Stimulated activated memory B cell treated with anti-CD40 and anti-IgM and Interleukin-4, amounts not matched to agents 10 μg/mL and 1 μg/mL and 100 μg/mL, for 72 hours (primary cell): Measurements from ENCODE around the gene U2AF2.

Experiments
- ATAC-seq: fragments of 150-1000 bp; cut with Tn5 transposase; 2 replicates; pipeline ENCODE4 v1.10.0; 2021
- H3K27ac Mint-ChIP-seq: one replicate; pipeline ENCODE4 v1.8.0; 2022; ENCODE audit warnings: mild to moderate bottlenecking, mixed read lengths
- H3K27me3 Mint-ChIP-seq: one replicate; pipeline ENCODE4 v1.8.0; 2022; ENCODE audit warnings: mixed read lengths
- H3K36me3 Mint-ChIP-seq: one replicate; pipeline ENCODE4 v1.8.0; 2022; ENCODE audit warnings: mixed read lengths
- H3K4me1 Mint-ChIP-seq: one replicate; pipeline ENCODE4 v1.8.0; 2022; ENCODE audit warnings: mixed read lengths
- H3K4me3 Mint-ChIP-seq: one replicate; pipeline ENCODE4 v1.8.0; 2022; ENCODE audit warnings: mild to moderate bottlenecking, moderate library complexity, mixed read lengths
- H3K9me3 Mint-ChIP-seq: one replicate; pipeline ENCODE4 v1.8.0; 2022; ENCODE audit warnings: mixed read lengths

The U2AF2 gene

DNA sequence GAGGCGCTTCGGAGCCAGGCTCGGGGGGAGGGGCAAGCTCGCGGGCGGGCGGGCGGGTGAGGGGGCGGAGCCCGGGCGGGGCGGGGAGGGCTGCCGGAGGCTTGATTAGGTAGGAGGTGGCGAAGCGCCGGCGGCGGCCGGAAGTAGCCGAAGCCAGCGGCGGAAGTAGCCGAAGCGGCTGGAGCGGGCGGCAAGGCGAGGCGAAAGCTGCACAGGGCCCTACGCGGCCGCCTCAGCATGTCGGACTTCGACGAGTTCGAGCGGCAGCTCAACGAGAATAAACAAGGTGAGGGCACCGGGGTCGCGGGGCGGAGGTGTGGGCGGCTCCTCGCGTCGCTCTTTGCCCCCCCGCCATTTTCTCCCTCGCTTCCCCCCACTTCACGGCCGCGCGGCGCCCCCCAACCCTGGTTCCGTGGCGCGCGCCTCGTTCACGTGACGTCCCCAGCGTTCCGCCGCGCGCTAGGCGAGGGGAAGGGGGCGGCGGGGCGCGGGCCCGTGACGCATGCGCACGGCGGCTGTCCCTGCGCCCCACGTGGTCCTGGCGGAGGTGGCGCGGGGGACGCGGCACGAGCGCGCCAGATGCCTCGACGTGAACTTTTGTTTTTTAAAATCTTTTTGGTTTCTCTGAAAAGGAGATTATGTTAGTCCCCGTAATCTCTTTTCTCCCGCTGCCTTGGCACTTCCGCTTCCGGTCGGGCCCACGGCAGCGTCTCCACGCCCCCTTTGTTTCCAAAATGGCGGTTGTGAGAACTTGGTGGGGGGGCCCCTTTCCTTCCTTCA is at the start of gene U2AF2:
TSS of gene U2AF2 (plus strand) at position 168 of the 780 bp plus-strand sequence. CDS start at position 238, 70 bp downstream.
- H3K27me3 Mint-ChIP-seq, result no peaks in the 10 kb centered on the region
- H3K4me3 Mint-ChIP-seq, result peak within 1 kb of the TSS; percentile 85
- H3K36me3 Mint-ChIP-seq, result peaks cover 41% of the 10 kb centered on the region
- H3K27ac Mint-ChIP-seq, result peak within 1 kb of the TSS; percentile 97
- ATAC-seq, result peak; percentile 66
- H3K9me3 Mint-ChIP-seq, result no peaks in the 10 kb centered on the region
- peaks cover 58% of the 10 kb centered on the region for H3K4me1 Mint-ChIP-seq

DNA sequence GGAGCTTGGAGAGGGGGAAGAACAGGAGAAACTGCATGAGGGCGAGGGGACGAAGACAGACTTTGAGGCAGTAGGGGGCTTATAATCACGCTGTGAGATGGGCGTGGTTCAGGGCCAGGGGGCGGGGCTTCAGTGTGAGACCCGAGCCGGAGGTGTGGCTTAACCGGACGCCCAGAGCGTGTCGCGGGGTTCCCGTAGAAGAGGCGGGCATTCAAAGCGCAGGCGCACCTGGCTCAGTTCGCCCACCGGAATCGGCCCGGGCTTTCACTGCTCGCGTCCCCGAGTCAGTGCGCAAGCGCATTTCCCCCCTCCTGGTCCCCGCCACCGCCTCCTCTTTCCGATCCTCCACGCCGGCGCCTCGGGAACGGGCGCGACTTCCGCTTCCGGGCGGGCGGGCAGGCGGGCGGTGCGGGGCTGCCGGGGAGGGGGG is 49.6 kb upstream of the U2AF2 start:
- Mint-ChIP-seq H3K27ac (peak overlapping the region; percentile 87), H3K4me1 (peaks cover 58% of the 10 kb centered on the region), H3K36me3 (peaks cover 31% of the 10 kb centered on the region), H3K4me3 (peak overlapping the region; percentile 96), H3K27me3 (no peaks in the 10 kb centered on the region), H3K9me3 (no peaks in the 10 kb centered on the region)
- peak; percentile 90 for ATAC-seq

DNA sequence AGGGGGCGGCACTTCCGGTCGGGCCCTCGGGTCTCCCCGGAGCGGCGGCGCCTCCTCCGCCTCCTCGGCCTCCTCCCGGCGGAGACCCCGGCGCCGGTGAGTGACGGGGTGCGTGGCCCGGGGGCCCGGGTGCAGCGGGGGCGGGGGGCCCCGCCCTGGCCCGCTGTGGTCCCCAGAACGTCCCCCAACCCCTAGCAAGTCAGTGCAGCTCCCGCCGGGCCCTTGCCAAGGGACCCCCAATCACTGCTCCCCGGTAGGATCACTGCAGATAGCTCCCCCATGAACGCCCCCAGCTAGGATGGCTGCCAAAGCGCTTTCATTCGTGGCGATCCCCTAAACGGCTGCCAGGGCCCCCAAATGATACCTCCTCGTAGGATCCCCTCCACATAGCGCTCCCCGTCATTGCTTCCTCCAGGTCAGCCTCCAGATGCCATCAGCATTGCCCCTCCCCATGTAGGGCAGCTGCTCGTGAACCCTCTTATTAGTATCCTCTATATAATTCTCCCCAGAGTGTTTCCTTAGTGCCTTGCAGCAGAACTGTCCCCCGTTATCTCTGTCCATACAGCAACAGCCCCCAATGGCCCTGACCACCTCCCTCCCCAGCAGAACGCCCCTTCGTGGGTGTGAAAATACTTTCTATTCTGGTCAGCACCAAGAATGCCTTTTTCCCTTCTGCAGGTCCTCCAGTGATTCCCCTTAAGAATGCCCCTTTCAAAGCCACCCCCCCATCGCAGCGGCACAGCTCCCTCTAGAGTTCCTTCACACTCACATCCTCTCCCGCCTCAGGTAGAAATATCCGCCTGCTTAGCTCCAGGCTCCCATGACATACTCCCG is 49.0 kb upstream of the U2AF2 start, which contains the start of gene ZNF865:
TSS of gene ZNF865 (plus strand) at position 11 of the 834 bp plus-strand sequence. CDS start 7,972 bp downstream, outside the sequence.
- peak within 1 kb of the TSS; percentile 87 for H3K27ac Mint-ChIP-seq
- H3K4me3 Mint-ChIP-seq, result peak within 1 kb of the TSS; percentile 96
- H3K9me3 Mint-ChIP-seq, result no peaks in the 10 kb centered on the region
- peak; percentile 34 for ATAC-seq
- peaks cover 37% of the 10 kb centered on the region for H3K36me3 Mint-ChIP-seq
- peaks cover 62% of the 10 kb centered on the region for H3K4me1 Mint-ChIP-seq
- H3K27me3 Mint-ChIP-seq, result no peaks in the 10 kb centered on the region

DNA sequence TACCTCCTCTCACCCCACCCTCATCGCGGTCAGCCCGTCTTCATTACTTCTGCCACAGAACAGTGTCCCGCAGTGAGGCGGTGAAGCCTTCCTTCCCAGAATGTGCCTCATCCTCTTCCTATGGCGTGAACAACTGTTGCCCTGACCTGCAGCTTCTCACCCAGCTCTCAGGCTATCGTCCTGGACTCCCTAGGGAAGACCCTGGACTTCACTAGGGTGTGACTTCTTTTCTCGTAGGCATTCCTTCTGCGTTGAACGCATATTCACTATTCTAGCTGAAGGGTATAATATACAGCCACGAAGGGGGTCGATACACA is 48.4 kb upstream of the U2AF2 start:
- H3K27me3 Mint-ChIP-seq, result no peaks in the 10 kb centered on the region
- peak overlapping the region; percentile 96 for H3K4me3 Mint-ChIP-seq
- H3K9me3 Mint-ChIP-seq, result no peaks in the 10 kb centered on the region
- peak overlapping the region; percentile 87 for H3K27ac Mint-ChIP-seq
- peaks cover 38% of the 10 kb centered on the region for H3K36me3 Mint-ChIP-seq
- H3K4me1 Mint-ChIP-seq, result peaks cover 63% of the 10 kb centered on the region
- no peak for ATAC-seq

DNA sequence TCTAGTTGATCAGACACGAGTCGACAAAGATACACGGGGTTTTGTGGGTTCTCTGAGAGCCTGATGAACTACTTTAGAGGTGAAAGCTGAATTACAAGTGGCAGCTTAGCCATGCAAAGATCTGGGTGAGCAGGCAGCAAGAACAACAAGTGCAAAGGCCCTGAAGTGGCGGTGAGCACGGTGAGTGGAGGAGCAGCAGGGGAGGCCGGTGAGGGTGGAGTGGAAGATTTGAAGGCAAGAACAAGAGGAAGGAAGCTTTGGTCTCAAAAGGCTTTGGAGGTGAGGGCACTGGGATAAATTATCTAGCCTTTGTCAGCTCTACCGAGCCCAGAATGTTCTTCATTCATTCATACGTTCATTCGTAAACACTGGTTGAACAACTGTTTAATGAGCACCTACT is 48.0 kb upstream of the U2AF2 start:
- H3K4me1 Mint-ChIP-seq, result peaks cover 66% of the 10 kb centered on the region
- peak overlapping the region; percentile 87 for H3K27ac Mint-ChIP-seq
- peak overlapping the region; percentile 96 for H3K4me3 Mint-ChIP-seq
- H3K27me3 Mint-ChIP-seq, result no peaks in the 10 kb centered on the region
- ATAC-seq, result no peak
- no peaks in the 10 kb centered on the region for H3K9me3 Mint-ChIP-seq
- H3K36me3 Mint-ChIP-seq, result peaks cover 38% of the 10 kb centered on the region

DNA sequence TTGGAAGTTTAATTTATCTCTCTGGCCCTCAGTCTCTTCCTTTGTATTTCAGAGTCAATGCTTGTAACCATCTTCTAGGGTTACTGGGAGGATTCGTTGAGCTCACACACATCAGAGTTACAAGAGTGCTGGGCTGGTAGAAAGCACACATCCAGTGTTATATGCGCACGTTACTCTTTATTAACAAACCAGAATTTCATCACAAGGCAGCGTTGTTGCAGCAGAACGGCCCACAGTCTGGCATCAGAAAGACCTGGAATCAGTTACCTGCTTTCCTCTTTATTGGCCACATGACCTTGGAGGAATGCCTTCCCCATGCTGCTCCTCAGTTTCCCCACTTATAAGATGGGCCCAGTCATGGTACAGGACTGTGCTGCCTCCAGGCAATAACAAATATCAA is 45.5 kb upstream of the U2AF2 start:
- Mint-ChIP-seq H3K27me3 (no peaks in the 10 kb centered on the region), H3K9me3 (no peaks in the 10 kb centered on the region), H3K27ac (no peak overlapping the region), H3K4me1 (peaks cover 72% of the 10 kb centered on the region), H3K4me3 (no peak overlapping the region), H3K36me3 (peaks cover 50% of the 10 kb centered on the region)
- ATAC-seq, result no peak

DNA sequence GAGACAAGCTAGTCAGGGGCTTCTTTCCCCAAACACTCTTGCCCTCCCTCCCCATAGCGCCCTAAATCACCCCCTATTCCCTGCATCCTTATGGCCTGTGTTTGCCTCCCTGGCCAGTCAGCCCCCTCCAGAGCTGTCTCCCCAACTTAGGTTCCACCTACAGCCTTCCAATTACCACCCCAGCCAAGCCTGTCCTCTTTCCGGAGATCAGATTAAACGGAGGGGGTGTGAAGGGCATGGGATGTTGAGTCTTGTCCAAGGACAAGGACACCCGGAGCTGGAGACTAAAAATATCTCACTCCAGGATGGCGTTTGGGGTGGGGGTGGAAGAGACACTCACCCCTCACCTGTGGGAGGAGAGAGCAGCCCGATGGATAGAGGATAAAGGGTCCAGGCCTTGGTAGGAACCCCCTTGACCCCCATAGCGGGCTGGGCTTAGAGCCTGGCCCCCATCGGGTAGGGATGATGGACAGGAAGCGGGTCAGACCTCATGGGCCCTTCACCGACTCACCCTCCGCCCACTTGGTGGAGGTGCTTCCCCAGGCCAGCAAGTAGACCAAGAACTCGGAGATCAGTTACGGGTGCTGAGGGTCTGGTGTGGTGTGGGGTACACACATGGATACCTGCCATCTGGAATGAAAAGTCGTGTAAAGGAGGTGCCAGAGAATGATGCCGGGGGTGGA is 43.4 kb upstream of the U2AF2 start:
- no peak for ATAC-seq
- Mint-ChIP-seq H3K27ac (peak overlapping the region; percentile 67), H3K4me3 (peak overlapping the region; percentile 57)

DNA sequence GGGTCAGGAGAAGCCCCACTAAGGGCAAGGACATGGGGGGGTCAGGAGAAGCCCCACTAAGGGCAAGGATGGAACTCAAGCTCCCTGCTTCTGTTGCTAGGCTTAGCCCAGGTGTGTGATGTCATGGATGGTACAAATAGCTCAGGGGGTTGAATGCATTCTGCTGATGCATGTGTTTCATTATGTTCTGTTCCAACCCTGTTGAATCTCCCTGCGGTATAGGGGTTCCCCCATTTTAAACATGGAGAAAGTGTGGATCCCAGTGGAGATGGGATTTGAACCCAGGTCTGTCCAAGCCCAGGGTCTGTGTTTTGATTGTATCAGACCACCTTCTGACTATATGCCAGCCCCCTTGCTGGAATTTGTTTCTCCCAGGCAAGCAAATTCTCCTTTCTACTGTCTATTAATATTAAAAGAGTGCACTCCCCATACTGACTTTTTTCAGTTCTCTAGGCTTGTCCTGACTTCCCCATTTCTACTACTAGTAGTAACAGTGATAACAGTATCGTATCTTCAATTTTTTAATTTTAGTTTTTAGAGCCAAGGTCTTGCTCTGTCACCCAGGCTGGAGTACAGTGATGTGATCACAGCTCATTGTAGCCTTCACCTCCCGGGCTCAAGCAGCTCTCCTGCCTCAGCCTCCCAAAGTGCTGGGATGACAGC is 42.7 kb upstream of the U2AF2 start:
- Mint-ChIP-seq H3K27me3 (no peaks in the 10 kb centered on the region), H3K9me3 (no peaks in the 10 kb centered on the region), H3K4me1 (peaks cover 53% of the 10 kb centered on the region), H3K36me3 (peaks cover 55% of the 10 kb centered on the region), H3K4me3 (peak overlapping the region; percentile 57), H3K27ac (peak overlapping the region; percentile 67)
- peak; percentile 52 for ATAC-seq

More for the DNA sequence above, 43.4 kb upstream of the U2AF2 start:
- peaks cover 54% of the 10 kb centered on the region for H3K36me3 Mint-ChIP-seq
- peaks cover 59% of the 10 kb centered on the region for H3K4me1 Mint-ChIP-seq
- no peaks in the 10 kb centered on the region for H3K27me3 Mint-ChIP-seq
- H3K9me3 Mint-ChIP-seq, result no peaks in the 10 kb centered on the region

DNA sequence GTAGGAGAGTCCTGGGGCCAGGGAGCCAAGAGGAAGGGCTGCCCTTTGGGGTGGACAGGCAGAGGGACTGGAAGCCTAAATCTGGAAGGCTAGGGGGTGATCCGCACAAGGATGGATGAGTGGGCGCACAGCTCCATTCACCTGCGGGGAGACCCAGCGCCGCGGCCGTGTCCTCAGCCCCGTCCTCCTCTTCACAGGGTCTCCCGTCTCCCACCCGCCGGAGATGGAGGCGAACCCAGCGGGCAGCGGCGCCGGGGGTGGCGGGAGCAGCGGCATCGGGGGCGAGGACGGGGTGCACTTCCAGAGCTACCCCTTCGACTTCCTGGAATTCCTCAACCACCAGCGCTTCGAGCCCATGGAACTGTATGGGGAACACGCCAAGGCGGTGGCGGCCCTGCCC is 41.4 kb upstream of the U2AF2 start:
- no peak overlapping the region for H3K27ac Mint-ChIP-seq
- peaks cover 40% of the 10 kb centered on the region for H3K4me1 Mint-ChIP-seq
- H3K36me3 Mint-ChIP-seq, result peaks cover 54% of the 10 kb centered on the region
- H3K9me3 Mint-ChIP-seq, result no peaks in the 10 kb centered on the region
- no peaks in the 10 kb centered on the region for H3K27me3 Mint-ChIP-seq
- no peak overlapping the region for H3K4me3 Mint-ChIP-seq
- no peak for ATAC-seq

DNA sequence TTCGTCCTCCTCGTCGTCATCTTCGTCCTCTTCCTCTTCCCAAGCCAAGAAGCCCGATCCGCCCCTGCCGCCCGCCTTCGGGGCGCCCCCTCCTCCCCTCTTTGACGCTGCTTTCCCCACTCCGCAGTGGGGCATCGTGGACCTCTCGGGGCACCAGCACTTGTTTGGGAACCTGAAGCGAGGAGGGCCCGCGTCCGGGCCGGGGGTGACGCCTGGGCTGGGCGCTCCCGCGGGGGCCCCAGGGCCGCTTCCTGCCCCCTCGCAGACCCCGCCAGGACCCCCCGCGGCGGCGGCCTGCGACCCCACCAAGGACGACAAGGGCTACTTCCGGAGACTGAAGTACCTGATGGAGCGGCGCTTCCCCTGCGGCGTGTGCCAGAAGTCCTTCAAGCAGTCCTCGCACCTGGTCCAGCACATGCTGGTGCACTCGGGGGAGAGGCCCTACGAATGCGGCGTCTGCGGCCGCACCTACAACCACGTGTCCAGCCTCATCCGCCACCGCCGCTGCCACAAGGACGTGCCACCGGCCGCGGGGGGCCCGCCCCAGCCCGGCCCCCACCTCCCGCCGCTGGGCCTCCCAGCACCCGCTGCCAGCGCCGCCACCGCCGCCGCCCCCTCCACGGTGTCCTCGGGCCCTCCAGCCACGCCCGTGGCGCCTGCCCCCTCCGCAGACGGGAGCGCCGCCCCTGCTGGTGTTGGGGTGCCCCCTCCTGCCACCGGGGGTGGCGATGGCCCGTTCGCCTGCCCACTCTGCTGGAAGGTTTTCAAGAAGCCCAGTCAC is 40.7 kb upstream of the U2AF2 start:
- Mint-ChIP-seq H3K27me3 (no peaks in the 10 kb centered on the region), H3K27ac (no peak overlapping the region), H3K9me3 (no peaks in the 10 kb centered on the region), H3K36me3 (peaks cover 54% of the 10 kb centered on the region), H3K4me3 (no peak overlapping the region), H3K4me1 (peaks cover 36% of the 10 kb centered on the region)
- peak; percentile 57 for ATAC-seq

DNA sequence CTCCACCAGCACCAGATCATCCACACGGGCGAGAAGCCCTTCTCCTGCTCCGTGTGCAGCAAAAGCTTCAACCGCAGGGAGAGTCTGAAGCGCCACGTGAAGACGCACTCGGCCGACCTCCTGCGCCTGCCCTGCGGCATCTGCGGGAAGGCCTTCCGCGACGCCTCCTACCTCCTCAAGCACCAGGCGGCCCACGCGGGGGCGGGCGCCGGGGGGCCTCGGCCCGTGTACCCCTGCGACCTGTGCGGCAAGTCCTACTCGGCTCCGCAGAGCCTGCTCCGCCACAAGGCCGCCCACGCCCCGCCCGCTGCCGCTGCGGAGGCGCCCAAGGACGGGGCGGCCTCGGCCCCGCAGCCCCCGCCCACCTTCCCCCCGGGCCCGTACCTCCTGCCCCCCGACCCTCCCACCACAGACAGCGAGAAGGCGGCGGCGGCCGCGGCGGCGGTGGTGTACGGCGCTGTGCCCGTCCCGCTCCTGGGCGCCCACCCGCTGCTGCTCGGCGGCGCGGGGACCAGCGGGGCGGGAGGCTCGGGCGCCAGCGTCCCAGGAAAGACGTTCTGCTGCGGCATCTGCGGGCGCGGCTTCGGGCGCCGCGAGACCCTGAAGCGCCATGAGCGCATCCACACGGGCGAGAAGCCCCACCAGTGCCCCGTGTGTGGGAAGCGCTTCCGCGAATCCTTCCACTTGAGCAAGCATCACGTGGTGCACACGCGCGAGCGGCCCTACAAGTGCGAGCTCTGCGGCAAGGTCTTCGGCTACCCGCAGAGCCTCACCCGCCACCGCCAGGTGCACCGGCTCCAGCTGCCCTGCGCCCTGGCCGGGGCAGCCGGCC is 39.9 kb upstream of the U2AF2 start:
- peaks cover 32% of the 10 kb centered on the region for H3K4me1 Mint-ChIP-seq
- H3K4me3 Mint-ChIP-seq, result no peak overlapping the region
- ATAC-seq, result peak; percentile 58
- H3K9me3 Mint-ChIP-seq, result no peaks in the 10 kb centered on the region
- H3K36me3 Mint-ChIP-seq, result peaks cover 46% of the 10 kb centered on the region
- H3K27ac Mint-ChIP-seq, result no peak overlapping the region
- no peaks in the 10 kb centered on the region for H3K27me3 Mint-ChIP-seq

DNA sequence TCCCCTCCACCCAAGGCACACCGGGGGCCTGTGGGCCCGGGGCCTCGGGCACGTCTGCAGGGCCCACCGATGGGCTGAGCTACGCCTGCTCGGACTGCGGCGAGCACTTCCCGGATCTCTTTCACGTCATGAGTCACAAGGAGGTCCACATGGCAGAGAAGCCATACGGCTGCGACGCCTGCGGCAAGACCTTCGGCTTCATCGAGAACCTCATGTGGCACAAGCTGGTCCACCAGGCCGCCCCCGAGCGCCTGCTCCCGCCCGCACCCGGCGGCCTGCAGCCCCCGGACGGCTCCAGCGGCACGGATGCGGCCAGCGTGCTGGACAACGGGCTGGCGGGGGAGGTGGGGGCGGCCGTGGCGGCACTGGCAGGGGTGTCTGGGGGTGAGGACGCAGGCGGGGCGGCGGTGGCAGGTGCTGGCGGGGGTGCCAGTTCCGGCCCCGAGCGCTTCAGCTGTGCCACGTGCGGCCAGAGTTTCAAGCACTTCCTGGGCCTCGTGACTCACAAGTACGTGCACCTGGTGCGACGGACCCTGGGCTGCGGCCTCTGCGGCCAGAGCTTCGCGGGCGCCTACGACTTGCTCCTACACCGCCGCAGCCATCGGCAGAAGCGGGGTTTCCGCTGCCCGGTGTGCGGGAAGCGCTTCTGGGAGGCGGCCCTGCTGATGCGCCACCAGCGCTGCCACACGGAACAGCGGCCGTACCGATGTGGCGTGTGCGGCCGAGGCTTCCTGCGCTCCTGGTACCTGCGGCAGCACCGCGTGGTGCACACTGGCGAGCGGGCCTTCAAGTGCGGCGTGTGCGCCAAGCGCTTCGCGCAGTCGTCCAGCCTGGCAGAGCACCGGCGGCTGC is 39.1 kb upstream of the U2AF2 start:
- no peaks in the 10 kb centered on the region for H3K27me3 Mint-ChIP-seq
- no peak overlapping the region for H3K4me3 Mint-ChIP-seq
- no peaks in the 10 kb centered on the region for H3K9me3 Mint-ChIP-seq
- no peak for ATAC-seq
- no peak overlapping the region for H3K27ac Mint-ChIP-seq
- peaks cover 25% of the 10 kb centered on the region for H3K4me1 Mint-ChIP-seq
- peaks cover 41% of the 10 kb centered on the region for H3K36me3 Mint-ChIP-seq

DNA sequence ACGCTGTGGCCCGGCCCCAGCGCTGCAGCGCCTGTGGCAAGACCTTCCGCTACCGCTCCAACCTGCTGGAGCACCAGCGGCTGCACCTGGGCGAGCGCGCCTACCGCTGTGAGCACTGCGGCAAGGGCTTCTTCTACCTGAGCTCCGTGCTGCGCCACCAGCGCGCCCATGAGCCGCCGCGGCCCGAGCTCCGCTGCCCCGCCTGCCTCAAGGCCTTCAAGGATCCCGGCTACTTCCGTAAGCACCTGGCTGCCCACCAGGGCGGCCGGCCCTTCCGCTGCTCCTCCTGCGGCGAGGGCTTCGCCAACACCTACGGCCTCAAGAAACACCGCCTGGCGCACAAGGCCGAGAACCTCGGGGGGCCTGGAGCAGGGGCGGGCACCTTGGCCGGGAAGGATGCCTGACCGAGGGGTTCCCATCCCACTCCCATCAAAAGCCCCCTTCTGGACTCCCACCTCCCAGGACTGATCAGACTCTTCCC is 38.4 kb upstream of the U2AF2 start:
- H3K36me3 Mint-ChIP-seq, result peaks cover 42% of the 10 kb centered on the region
- H3K27ac Mint-ChIP-seq, result no peak overlapping the region
- no peaks in the 10 kb centered on the region for H3K27me3 Mint-ChIP-seq
- ATAC-seq, result no peak
- H3K9me3 Mint-ChIP-seq, result no peaks in the 10 kb centered on the region
- H3K4me1 Mint-ChIP-seq, result peaks cover 19% of the 10 kb centered on the region
- no peak overlapping the region for H3K4me3 Mint-ChIP-seq
